ENCODE measurements around the gene LPAR6.
"Not testable (repeated sequence)": the region's sequence is repeated elsewhere in the genome, so short reads cannot be mapped to it uniquely, and the experiment has no call there.

LPAR6 gene, protein sequence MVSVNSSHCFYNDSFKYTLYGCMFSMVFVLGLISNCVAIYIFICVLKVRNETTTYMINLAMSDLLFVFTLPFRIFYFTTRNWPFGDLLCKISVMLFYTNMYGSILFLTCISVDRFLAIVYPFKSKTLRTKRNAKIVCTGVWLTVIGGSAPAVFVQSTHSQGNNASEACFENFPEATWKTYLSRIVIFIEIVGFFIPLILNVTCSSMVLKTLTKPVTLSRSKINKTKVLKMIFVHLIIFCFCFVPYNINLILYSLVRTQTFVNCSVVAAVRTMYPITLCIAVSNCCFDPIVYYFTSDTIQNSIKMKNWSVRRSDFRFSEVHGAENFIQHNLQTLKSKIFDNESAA

DNA sequence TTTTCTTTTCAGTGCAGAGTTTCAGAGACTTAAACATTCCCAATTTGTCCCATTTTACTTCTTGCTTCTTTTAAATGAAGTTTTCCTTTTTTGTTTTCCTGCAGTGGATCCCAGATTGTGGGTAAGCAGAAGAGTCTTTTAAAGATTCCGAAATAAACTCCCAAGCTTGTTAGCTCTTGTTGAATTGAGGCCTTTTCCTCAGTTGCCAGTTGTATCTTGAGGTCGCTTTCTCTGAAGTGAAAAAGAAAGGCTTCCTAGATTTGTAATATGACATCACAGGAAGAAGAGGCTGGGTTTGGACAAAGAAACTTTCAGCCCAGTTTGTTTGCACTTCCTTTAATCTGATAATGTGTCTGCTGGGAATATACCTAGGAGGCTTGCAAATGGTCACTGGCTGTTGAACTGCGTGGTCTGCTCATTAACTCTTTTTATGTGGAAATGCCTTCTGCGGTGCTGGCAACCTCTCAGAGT lies at the start of gene LPAR6:
LPAR6 (minus strand) TSS at position 233 of the 471 bp plus-strand sequence. CDS start 690 bp downstream, outside the sequence.
- DNase-seq = peak; percentile 56

DNA sequence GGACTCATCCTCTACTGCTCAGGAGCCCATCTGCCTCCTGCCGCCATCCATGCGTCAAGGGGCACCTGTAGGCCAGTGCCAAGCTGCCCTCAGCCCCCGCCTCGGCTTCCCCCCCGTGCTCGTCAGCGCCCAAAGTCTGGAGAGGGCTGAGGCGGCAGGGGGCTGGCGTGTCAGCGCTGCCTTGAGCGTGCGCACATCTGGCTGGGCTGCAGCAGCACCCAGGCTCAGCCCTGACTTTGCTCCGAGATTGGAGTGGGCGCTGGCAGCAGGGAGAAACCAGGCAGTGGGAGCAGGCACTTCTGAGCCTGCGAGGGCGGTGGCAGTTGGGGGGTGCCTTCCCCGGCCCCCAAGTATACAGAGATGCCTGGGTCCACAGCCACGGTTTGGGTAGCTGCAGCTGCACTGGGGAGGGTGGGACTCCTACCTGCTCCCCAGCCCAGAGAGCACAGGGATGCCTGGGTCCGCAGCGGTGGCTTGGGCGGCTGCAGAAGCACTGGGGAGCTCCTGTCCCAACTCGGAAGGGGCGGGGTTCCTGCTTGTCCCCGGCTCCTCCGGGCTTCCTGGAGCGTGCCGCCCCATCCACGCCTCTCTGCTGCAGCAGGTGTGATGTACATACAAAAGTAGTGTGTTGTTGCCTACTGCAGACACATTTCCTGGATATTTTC lies 44.8 kb upstream of the LPAR6 start:
- DNase-seq = no peak

DNA sequence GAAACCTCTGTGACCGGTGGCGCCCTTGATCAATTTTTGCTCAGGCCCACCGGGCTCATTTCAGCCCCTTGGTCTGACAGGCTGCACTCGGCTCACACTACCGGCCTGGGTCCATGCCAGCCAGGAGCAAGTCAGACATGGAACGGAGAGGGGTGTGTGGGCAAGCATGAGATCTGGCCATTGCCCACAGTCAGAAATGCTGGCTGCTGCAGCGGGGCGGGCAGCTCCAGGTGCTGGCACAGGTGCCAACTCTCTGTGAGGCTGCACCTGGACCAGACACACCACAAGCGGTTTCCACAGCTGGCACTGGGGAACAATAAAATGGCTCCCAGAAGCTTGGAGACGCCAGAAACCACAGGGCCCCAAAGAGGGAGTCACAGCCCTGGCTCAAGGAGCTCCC lies 43.6 kb upstream of the LPAR6 start:
- no peak for DNase-seq

DNA sequence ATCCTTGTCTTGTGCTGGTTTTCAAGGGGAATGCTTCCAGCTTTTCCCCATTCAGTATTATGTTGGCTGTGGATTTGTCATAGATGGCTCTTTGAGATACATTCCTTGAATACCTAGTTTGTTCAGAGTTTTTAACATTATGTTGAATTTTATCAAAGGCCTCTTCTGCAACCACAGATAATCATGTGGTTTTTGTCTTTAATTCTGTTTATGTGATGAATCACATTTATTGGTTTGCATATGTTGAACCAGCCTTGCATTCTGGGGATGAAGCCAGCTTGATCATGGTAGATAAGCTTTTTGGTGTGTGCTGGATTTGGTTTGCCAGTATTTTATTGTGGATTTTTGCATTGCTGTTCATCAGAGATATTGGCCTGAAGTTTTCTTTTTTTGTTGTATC lies 38.3 kb upstream of the LPAR6 start:
- peak; percentile 75 for DNase-seq

DNA sequence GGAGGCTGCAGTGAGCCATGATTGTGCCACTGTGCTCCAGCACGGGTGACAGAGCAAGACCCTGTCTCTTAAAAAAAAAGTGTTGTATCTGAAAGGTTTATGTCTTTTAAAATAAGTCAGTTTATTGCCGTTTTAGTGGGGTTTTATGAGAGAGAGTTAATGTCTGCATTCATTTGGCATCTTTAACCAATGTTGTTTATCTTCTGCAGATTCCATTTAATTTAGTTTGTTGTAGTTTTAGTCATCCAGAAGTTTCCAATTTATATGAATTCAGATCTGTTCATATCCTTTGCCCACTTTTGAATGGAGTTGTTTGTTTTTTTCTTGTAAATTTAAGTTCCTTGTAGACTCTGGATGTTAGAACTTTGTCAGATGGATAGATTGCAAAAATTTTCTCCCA lies 36.7 kb upstream of the LPAR6 start:
- no peak for DNase-seq

DNA sequence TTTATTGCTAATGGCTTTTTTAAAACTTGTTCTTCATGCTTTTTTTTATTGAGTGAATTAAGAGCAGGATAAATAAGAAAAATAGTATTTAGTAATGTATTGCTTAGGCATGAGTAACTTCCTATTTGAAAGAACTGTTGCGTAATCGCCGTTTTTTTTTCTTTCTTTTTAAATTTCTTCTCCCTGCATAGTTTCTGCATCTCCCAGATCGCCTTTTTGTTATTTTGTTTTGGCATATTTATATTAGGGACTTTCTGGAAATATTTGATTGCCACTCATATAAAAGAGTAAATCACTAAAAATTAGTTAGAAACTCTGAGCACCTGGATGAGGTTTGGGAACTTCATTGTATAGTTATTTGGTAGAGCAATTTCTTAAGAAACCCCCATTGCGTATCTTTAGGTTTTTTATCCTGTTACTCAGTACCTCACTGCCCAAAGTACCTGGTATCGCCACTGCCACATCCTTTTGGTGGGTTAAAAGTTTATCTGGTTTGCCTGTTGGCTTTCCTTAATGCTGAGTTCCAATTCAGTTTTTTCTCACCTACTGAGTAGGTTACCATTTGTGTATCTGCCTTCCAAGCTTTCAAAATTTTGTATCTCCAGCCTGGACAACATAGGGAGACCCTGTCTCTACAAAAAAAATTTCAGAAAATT lies 36.2 kb upstream of the LPAR6 start:
- peak; percentile 62 for DNase-seq

DNA sequence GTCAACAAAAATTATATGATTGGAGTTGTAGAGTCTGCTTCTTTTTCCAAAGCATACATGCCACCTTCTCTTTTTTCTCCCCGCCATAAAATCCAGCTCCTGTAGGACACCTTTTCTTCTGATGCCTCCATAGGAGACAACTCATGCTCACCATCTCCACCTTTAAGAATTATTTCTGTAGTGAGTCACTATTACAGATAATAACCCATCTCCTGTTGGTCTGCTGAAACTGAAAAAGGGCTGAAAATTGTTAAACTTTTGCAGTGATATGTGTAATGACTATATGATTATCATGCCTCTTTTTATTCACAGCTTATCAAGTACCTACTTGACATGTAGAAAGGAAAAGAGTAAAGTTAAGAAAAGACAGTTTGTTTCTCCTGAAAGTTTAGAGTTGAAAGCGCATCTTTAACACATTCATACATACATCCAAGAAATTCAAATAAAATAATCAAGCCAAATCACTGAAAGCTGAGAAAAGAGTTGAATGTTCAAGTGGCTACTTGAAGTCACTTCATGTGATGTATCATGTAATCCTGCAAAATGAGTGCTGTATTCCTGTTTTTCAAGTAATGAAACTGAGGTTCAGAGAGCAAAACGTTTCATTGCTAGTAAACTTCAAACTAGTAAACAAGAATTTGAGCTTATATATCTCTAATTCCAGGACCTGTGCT lies 35.5 kb upstream of the LPAR6 start:
- DNase-seq = no peak

DNA sequence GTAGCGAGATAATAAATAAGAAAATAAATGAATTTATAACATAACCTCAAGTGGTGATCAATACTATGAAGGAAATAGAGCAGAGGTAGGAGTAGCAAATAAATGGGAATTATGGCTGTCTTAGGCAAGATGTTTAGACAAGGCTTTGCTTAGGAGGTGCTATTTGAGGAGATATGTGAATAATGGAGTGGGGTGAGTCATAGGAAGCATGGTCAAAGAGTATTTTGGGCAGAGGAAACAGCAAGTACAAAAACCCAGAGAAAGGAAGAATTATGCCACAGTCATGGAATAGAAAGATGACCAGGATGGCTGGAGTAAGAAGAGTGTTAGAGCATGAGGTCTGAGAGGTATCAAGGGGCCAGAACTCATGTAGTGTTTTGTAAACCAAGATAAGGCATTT lies 33.6 kb upstream of the LPAR6 start:
- DNase-seq = peak; percentile 61

DNA sequence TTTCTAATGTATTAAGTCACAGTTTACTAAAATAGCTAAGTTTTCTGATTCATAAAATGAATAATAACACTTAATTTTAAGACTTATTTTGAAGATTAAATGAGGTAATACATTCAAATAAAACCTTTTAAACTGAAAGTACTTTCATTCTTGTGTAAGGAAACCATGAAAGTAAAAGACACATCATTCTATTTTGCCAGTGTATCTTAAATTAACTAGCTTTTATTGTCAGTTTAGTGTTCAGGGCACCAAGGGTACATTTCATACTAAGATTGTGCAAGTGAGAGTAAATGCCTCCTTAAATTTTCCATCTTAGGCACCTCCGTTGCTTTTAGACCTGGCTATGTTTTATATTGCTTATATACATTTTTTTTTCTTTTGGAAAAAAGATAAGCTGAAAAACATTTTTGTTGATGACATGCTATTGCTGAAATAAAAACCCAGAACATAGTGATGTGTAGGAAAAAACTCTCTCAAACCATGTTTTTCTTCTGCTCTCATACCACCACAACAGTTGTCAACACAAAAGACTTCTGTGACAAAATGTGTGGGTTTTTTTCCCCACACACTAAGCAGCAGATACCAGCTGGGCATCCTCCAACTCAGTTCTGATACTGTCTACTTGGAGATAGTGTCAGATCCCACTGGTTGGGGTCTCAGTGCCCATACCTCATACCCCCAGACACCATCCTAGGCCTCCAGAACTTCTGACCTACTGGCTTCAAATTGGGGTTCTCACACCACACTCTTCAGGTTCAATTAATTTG lies 30.7 kb upstream of the LPAR6 start:
- no peak for DNase-seq

DNA sequence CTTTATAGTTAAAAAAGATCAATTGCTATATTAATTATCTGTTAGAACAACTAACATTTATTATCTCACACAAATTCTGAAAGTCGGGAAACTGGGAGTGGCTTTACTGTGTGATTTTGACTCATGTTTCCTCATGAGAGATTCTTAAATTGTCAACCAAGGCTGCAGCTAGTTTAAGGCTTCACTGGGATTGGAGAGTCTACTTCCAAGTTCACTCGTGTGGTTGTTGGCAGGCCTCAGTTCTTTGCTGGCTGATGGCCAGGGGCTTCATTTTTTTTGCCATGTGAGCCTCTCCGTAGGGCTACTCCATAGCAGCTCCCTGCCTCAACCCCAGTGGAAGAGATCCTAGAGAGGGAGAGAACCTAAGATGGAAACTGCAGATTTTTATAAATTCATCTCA lies 24.5 kb upstream of the LPAR6 start:
- DNase-seq = peak; percentile 41

DNA sequence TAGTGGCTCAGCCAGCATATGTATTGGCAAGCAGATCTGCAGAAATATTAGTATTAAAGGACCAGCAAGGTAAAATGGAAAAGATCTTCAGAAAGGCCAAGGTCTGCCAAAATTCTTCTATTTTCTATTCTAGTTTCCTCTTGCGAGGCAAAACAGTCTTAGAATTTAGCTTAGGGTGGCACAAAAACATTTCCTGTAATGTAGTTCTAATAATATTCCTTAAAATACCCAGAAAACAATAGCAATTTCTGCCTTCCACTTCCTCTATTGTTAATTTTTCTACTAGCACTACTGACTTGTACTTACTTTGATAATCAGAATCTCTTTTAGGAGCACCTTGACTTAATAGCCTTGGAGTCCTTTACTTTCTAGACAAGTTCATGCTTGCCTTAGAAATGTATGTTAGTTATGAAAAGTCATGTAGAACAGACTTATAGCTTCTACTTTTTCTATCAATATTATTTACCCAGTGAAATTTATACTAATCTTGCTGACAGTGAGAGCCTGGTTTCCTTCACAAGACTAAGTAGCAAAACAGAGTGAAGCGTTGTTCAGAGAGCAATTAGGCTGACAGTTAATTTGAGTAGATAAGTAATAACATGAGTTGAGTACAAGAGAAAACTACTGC lies 23.9 kb upstream of the LPAR6 start:
- no peak for DNase-seq

DNA sequence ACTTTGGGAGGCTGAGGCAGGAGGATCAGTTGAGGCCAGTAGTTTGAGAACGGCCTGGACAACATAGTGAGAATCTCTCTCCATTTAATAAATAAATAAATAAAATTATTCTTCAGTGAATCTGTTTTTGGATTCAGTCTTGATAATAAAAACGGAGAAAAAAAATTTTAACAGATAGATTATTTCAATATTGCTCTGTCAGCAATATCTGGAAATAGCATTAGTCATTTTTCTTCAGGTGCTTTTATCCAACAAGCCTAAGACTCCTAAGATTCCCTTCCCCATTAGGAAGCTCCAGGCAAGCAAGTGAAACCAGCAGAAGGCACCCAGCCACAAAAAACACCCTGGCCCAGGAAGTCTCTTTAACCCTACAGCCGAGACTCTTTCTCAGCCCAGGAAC lies 21.3 kb upstream of the LPAR6 start:
- DNase-seq = no peak

DNA sequence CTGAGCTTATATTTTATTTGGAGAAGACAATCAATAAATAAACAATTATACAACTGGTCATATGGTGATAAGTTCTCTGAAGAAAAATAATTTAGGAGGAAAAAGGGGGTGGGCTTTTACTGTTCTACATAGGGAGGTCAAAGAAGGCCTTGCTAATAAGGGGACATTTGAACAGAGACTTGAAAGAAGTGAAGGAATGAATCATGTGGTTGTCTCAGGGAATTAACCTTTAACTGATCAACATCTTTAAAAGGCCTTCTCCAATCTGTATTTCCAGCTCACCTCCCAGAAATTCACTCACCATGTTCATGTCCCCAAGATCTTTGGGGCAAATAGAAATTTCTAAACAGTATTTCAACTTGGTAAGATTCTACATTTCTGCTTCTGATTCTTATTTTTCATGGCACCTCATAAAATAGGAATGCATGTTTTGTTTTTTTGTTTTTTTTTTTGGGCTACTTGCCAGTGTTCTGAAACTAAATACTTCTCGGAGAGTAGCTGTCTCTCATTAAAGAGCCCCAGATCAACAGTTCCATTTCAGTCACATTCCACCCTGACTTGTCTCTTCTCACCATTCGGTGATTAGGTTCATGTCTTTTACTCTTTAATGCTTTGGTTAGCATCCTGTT lies 19.2 kb upstream of the LPAR6 start:
- DNase-seq = peak; percentile 32

DNA sequence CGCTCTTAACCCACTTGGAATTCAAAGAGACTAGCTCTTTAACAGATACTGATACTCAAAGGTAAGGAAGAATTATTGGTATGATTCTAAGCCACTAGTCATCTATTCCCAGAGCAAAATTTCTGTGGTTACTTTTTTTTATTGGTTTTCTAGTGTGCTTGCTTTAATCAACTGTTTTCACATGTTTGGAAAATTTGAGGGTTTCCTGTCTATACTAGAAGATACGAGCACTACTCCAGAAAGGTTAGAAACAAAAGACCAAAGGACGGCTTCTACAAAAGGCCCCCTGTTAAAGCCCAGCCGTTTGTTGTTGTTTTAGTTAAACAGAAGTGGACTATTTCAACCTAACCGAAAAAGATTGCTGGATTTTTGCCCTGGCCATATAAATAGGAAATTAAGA lies 18.5 kb upstream of the LPAR6 start:
- peak; percentile 46 for DNase-seq

DNA sequence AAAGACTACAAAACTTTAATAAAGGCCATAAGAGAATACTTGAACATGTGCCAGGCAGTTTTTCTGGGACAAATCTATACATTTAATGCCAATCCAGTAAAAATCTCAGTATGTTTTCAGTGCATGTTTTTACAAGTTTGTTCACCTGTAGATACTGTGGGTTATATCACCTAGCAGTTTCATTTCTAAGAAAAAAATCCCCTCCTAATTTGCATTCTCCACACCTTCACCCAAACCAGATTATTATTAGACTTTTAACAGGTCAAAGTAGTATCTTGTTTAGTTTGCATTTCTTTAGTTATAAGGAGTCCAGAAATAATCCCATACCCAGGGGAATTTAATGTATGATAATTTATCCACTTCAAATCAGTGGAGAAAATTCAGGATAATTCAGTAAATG lies 17.0 kb upstream of the LPAR6 start:
- no peak for DNase-seq

DNA sequence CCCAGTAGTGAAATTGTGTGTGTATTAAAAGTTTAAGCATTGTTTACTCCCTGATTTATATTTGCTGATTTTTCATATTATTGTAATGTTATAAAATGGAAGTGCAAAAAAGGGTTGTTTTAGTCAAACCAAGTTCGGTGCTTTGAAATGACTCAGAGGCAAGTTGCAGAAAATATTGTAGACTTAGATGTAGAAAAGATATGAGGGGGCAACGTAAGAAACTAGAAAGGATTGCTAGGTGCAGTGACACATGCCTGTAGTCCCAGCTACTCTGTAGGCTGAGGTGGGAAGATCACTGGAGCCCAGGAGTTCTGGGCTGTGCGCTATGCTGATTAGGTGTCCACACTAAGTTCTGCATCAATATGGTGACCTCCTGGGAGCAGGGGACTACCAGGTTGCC lies 16.1 kb upstream of the LPAR6 start:
- DNase-seq = no peak

DNA sequence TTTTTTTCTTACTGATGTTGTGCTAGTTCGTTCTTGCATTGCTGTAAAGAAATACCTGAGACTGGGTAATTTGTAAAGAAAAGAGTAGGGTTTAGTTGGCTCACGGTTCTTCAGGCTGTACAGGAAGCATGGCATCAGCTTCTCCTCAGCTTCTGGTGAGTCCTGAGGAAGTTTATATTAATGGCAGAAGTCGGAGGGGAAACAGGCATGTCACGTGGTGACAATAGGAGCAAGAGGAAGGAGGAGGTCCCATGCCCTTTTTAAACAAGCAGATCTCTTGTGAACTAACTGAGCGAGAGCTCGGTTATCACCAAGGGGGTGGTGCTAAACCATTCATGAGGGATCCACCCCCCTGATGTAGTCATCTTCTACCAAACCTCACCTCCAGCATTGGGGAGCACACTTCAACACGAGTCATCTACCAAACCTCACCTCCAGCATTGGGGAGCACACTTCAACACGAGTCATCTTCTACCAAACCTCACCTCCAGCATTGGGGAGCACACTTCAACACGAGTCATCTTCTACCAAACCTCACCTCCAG lies 13.9 kb upstream of the LPAR6 start:
- DNase-seq = not testable (repeated sequence)

DNA sequence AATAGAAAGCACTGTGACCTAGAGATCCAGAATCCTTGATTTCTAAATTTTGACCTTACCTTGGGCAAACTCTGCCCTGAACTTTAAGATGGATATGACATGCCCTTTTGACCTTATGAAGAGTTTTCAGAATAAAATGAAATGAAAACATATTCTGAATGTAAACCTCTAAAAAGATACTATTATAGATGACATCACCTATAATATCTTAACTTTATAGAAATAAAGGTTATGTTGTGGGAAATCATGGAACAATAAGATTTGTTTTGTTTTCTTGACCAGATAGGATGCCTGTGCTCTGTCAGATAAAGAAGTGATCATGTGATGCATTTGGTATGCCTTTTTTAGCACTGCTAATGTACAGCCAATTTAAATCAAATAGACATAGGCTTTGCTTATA lies 13.1 kb upstream of the LPAR6 start:
- DNase-seq = no peak

DNA sequence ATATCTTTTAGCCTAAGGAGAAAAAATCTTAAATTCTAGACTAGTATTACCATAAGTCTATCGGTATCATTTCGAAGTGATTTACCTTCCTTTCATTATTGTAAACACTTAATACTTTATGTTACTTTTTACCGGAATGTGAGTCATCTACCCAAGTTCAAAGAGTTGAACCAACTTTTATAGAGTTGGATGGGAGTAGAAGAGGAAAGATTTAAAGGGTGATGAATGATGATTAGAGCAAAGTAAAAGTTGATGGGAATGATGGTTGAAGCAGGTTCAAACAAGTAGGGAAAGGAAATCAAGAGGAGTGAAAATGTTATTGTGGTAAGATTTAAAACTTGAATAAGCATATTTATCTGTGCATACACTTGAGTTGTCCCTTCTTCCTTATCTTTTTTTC lies 11.3 kb upstream of the LPAR6 start:
- DNase-seq = no peak

DNA sequence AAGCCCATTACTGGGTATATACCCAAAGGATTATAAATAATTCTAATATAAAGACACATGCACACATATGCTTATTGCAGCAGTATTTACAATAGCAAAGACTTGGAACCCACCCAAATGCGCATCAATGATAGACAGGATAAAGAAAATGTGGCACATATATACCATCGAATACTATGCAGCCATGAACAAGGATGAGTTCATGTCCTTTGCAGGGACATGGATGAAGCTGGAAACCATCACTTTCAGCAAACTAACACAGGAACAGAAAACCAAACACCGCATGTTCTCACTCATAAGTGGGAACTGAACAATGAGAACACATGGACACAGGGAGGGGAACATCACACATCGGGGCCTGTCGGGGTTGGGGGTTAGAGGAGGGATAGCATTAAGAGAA lies 9.1 kb upstream of the LPAR6 start:
- DNase-seq = not testable (repeated sequence)

DNA sequence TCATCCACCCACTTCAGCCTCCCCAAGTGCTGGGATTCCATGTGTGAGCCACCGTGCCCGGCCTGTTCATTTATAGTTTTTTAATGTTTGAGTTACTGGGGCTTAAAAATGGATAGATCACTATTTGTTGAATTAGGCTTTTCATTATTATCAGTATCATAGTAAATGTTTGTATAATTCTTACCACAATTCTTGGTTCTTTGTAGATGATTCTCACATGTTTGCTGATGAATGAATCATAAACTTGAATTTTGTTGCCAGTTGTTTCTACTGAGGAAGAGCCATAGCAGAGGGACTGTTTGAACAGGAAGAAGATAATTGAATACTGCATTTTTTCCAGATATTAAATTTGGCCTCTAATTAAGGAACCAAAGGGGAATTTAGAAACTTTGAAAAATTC lies 2.6 kb upstream of the LPAR6 start:
- no peak for DNase-seq
